Esophagus squamous epithelium (tissue), 4 donors: ENCODE measurements around the gene ARHGAP42.

ENCODE experiments used
- CTCF ChIP-seq, 6 experiments: fragments of 450-650 bp in 4 of 6; fragments of 200-600 bp in 2 of 6; sonication (generic) in 2 of 6; IDR thresholded peaks; one replicate each; pipeline ENCODE4 v1.5.1; 2016 to 2019; ENCODE audit warnings: antibody characterized with exemption in 6 of 6, mild to moderate bottlenecking in 4 of 6, moderate library complexity in 4 of 6
- POLR2A ChIP-seq, 4 donors: fragments of 450-650 bp; IDR thresholded peaks; one replicate each; pipeline ENCODE4 v1.6.1; 2017; ENCODE audit warnings: antibody characterized with exemption in 4 of 4, mild to moderate bottlenecking in 4 of 4, moderate library complexity in 3 of 4

- TF ChIP-seq CTCF (IDR thresholded peaks at IDR 0.05): no peak
- no peak for TF ChIP-seq POLR2A (IDR thresholded peaks at IDR 0.05)
These were observed 98.3 kb downstream of the ARHGAP42 start for GRCh38 chr11:100785148-100785983.
